CD4-positive, CD25-positive, alpha-beta regulatory T cell (primary cell): ENCODE data around the gene USP17L24. TPM values are rescaled to one million over a fixed set of nuclear protein-coding genes. Genes with fewer than 3 reads are reported as not detected.
"Not testable (repeated sequence)": the region's sequence is repeated elsewhere in the genome, so short reads cannot be mapped to it uniquely, and the experiment has no call there.

ENCODE experiments used
- ATAC-seq, 2 donors: fragments of 150-1000 bp; cut with Tn5 transposase; one replicate each; pipeline ENCODE4 v1.10.0; 2021; ENCODE audit warnings: low read depth in 2 of 2, moderate number of reproducible peaks in 2 of 2, moderate library complexity in 1 of 2
- DNase-seq, 3 donors: peaks; one replicate each; pipeline versions ENCODE4 v3.0.0 to v3.0.0-alpha.2; 2012 to 2022; ENCODE audit warnings: mixed read lengths in 1 of 3
- H3K27ac ChIP-seq: one replicate; pipeline ENCODE4 v1.7.0; 2013; ENCODE audit warnings: mild to moderate bottlenecking, low read length; ENCODE audit not compliant: insufficient read depth, poor library complexity, severe bottlenecking
- H3K27me3 ChIP-seq: one replicate; pipeline ENCODE4 v1.7.0; 2013; ENCODE audit warnings: low read length; ENCODE audit not compliant: control insufficient read depth, insufficient read depth
- H3K36me3 ChIP-seq: one replicate; pipeline ENCODE4 v1.7.0; 2013; ENCODE audit warnings: mild to moderate bottlenecking, low read length, moderate library complexity; ENCODE audit not compliant: control insufficient read depth, insufficient read depth
- H3K4me1 ChIP-seq: 2 replicates; pipeline ENCODE4 v1.7.0; 2013; ENCODE audit warnings: mild to moderate bottlenecking, low read length; ENCODE audit not compliant: insufficient read depth, control insufficient read depth, poor library complexity, severe bottlenecking
- H3K4me3 ChIP-seq: one replicate; pipeline ENCODE4 v1.7.0; 2013; ENCODE audit warnings: low read depth, mild to moderate bottlenecking, low read length, moderate library complexity
- H3K9me3 ChIP-seq, 2 experiments: 1 replicate in 1 of 2; 2 replicates in 1 of 2; pipeline ENCODE4 v1.7.0; 2013; ENCODE audit warnings: low read length in 2 of 2, mild to moderate bottlenecking in 1 of 2, moderate library complexity in 1 of 2; ENCODE audit not compliant: control insufficient read depth in 2 of 2
- H3K27ac Mint-ChIP-seq, 3 donors: one replicate each; pipeline ENCODE4 v1.8.0; 2020 to 2022; ENCODE audit warnings: mild to moderate bottlenecking in 3 of 3, mixed read lengths in 3 of 3, moderate library complexity in 2 of 3
- H3K27me3 Mint-ChIP-seq: one replicate; pipeline ENCODE4 v1.8.0; 2022; ENCODE audit warnings: mild to moderate bottlenecking, mixed read lengths
- H3K36me3 Mint-ChIP-seq: one replicate; pipeline ENCODE4 v1.8.0; 2020; ENCODE audit warnings: mixed read lengths
- H3K4me1 Mint-ChIP-seq, 4 donors: one replicate each; pipeline ENCODE4 v1.8.0; 2020 to 2022; ENCODE audit warnings: mixed read lengths in 4 of 4, mild to moderate bottlenecking in 1 of 4
- H3K4me3 Mint-ChIP-seq, 4 donors: one replicate each; pipeline ENCODE4 v1.8.0; 2020 to 2022; ENCODE audit warnings: mild to moderate bottlenecking in 4 of 4, mixed read lengths in 4 of 4, moderate library complexity in 3 of 4
- H3K9me3 Mint-ChIP-seq, 7 donors: one replicate each; pipeline ENCODE4 v1.8.0; 2020 to 2022; ENCODE audit warnings: mixed read lengths in 7 of 7, mild to moderate bottlenecking in 3 of 7, moderate library complexity in 2 of 7
- polyA plus RNA-seq, 4 donors: library from polyadenylated mRNA; unstranded; fragments of 300-500 nt; fragmentation: Illumina TruSeq; gene quantifications; one replicate each; pipeline ENCODE4 v1.2.3, GENCODE V29; 2021
- total RNA-seq: library from RNA; stranded (reverse); gene quantifications from one replicate; pipeline ENCODE4 v1.2.3, GENCODE V29; 2022

Gene USP17L24
- total RNA-seq (not detected), polyA plus RNA-seq (not detected)

GRCh38 chr4:9324865-9325264, at the start of gene USP17L24:
TSS of gene USP17L24 (plus strand) at chr4:9325165. CDS start at chr4:9325165, 0 bp downstream.
- H3K36me3 Mint-ChIP-seq, ATAC-seq, H3K4me1 Mint-ChIP-seq, H3K9me3 Mint-ChIP-seq, H3K9me3 ChIP-seq, H3K27ac ChIP-seq, H3K4me1 ChIP-seq, H3K36me3 ChIP-seq, H3K4me3 ChIP-seq, H3K27me3 Mint-ChIP-seq, DNase-seq, H3K27ac Mint-ChIP-seq, H3K27me3 ChIP-seq, H3K4me3 Mint-ChIP-seq: not testable (repeated sequence)

- H3K4me3 Mint-ChIP-seq, H3K27ac Mint-ChIP-seq, ATAC-seq, H3K4me1 Mint-ChIP-seq, DNase-seq, H3K9me3 ChIP-seq, H3K36me3 Mint-ChIP-seq, H3K9me3 Mint-ChIP-seq, H3K27me3 Mint-ChIP-seq, H3K4me1 ChIP-seq, H3K27ac ChIP-seq, H3K4me3 ChIP-seq, H3K36me3 ChIP-seq, H3K27me3 ChIP-seq: not testable (repeated sequence)
These were observed 774 bp upstream of the USP17L24 start for GRCh38 chr4:9324191-9324590.

GRCh38 chr4:9329611-9330010, 4.6 kb downstream of the USP17L24 start, which contains the start of gene USP17L25:
TSS of gene USP17L25 (plus strand) at chr4:9329911. CDS start at chr4:9329911, 0 bp downstream.
- H3K4me3 ChIP-seq, H3K9me3 Mint-ChIP-seq, H3K27ac Mint-ChIP-seq, ATAC-seq, H3K27me3 ChIP-seq, H3K27me3 Mint-ChIP-seq, H3K36me3 Mint-ChIP-seq, H3K36me3 ChIP-seq, DNase-seq, H3K4me3 Mint-ChIP-seq, H3K4me1 ChIP-seq, H3K9me3 ChIP-seq, H3K4me1 Mint-ChIP-seq, H3K27ac ChIP-seq: not testable (repeated sequence)

- not testable (repeated sequence) for H3K27ac Mint-ChIP-seq, DNase-seq, H3K9me3 Mint-ChIP-seq, H3K4me1 Mint-ChIP-seq, H3K36me3 ChIP-seq, H3K4me3 ChIP-seq, ATAC-seq, H3K4me3 Mint-ChIP-seq, H3K27me3 ChIP-seq, H3K4me1 ChIP-seq, H3K27ac ChIP-seq, H3K36me3 Mint-ChIP-seq, H3K9me3 ChIP-seq, H3K27me3 Mint-ChIP-seq
These were observed 9.4 kb downstream of the USP17L24 start, which contains the start of gene USP17L26 for GRCh38 chr4:9334358-9334757. TSS of gene USP17L26 (plus strand) at chr4:9334658. CDS start at chr4:9334658, 0 bp downstream.

- not testable (repeated sequence) for DNase-seq, H3K36me3 ChIP-seq, H3K4me3 ChIP-seq, H3K9me3 Mint-ChIP-seq, H3K4me1 ChIP-seq, H3K27me3 Mint-ChIP-seq, H3K36me3 Mint-ChIP-seq, H3K4me1 Mint-ChIP-seq, ATAC-seq, H3K4me3 Mint-ChIP-seq, H3K27ac Mint-ChIP-seq, H3K27ac ChIP-seq, H3K9me3 ChIP-seq, H3K27me3 ChIP-seq
These were observed 14.1 kb downstream of the USP17L24 start, which contains the start of gene USP17L5 for GRCh38 chr4:9339103-9339502. TSS of gene USP17L5 (plus strand) at chr4:9339403. CDS start at chr4:9339403, 0 bp downstream.

- not testable (repeated sequence) for DNase-seq, ATAC-seq, H3K27me3 Mint-ChIP-seq, H3K4me3 Mint-ChIP-seq, H3K27me3 ChIP-seq, H3K36me3 Mint-ChIP-seq, H3K9me3 Mint-ChIP-seq, H3K36me3 ChIP-seq, H3K27ac Mint-ChIP-seq, H3K4me1 Mint-ChIP-seq, H3K27ac ChIP-seq, H3K4me3 ChIP-seq, H3K4me1 ChIP-seq, H3K9me3 ChIP-seq
These were observed 18.9 kb downstream of the USP17L24 start, which contains the start of gene USP17L27 for GRCh38 chr4:9343848-9344247. TSS of gene USP17L27 (plus strand) at chr4:9344148. CDS start at chr4:9344148, 0 bp downstream.

- not testable (repeated sequence) for H3K27ac Mint-ChIP-seq, ATAC-seq, H3K4me1 ChIP-seq, H3K4me1 Mint-ChIP-seq, H3K27ac ChIP-seq, H3K9me3 ChIP-seq, H3K36me3 ChIP-seq, DNase-seq, H3K9me3 Mint-ChIP-seq, H3K4me3 ChIP-seq, H3K36me3 Mint-ChIP-seq, H3K27me3 ChIP-seq, H3K4me3 Mint-ChIP-seq, H3K27me3 Mint-ChIP-seq
These were observed 23.6 kb downstream of the USP17L24 start, which contains the start of gene USP17L28 for GRCh38 chr4:9348593-9348992. TSS of gene USP17L28 (plus strand) at chr4:9348893. CDS start at chr4:9348893, 0 bp downstream.

- H3K27ac Mint-ChIP-seq, H3K9me3 Mint-ChIP-seq, H3K4me3 ChIP-seq, H3K27me3 ChIP-seq, DNase-seq, H3K27me3 Mint-ChIP-seq, H3K36me3 ChIP-seq, H3K4me1 Mint-ChIP-seq, H3K4me1 ChIP-seq, H3K27ac ChIP-seq, H3K9me3 ChIP-seq, ATAC-seq, H3K36me3 Mint-ChIP-seq, H3K4me3 Mint-ChIP-seq: not testable (repeated sequence)
These were observed 25.9 kb downstream of the USP17L24 start for GRCh38 chr4:9350866-9351265.
